Measurements from ENCODE around the gene SDC1. TPM values are rescaled to one million over a fixed set of nuclear protein-coding genes. Genes with fewer than 3 reads are reported as not detected.

SDC1 gene
- total RNA-seq, 1 donor from 2014 or later = 74.3 TPM

GRCh38 chr2:20194097-20195015, 30.6 kb downstream of the SDC1 start:
- Histone ChIP-seq H3K9ac (ENCODE audit: low read length) (no peak overlapping the region), H2AFZ (ENCODE audit: low read depth, low read length) (no peak overlapping the region), H3K9me3 (ENCODE audit: insufficient read depth, low read depth, low read length) (no peaks in the 10 kb centered on the region), H3K79me2 (ENCODE audit: insufficient read depth, low read length) (no peaks in the 10 kb centered on the region), H3K4me1 (ENCODE audit: insufficient read depth, low read length) (no peaks in the 10 kb centered on the region), H3K4me2 (ENCODE audit: low read length) (no peak overlapping the region), H3K27me3 (ENCODE audit: insufficient read depth, low read length) (no peaks in the 10 kb centered on the region), H3K27ac (ENCODE audit: low read depth, low read length) (no peak overlapping the region), H4K20me1 (ENCODE audit: insufficient read depth, low read length) (no peaks in the 10 kb centered on the region), H3K4me3 (ENCODE audit: insufficient read depth, low read depth, low read length) (no peak overlapping the region), H3K36me3 (ENCODE audit: insufficient read depth, low read length) (no peaks in the 10 kb centered on the region)
- Mint-ChIP-seq H3K27me3 (ENCODE audit: low read depth, unreplicated experiment) (peaks cover 14% of the 10 kb centered on the region), H3K9me3 (ENCODE audit: unreplicated experiment) (no peaks in the 10 kb centered on the region), H3K4me1 (ENCODE audit: low read depth, unreplicated experiment) (peaks cover 10% of the 10 kb centered on the region), H3K4me3 (ENCODE audit: unreplicated experiment) (no peak overlapping the region), H3K36me3 (ENCODE audit: low read depth, unreplicated experiment) (peaks cover 2% of the 10 kb centered on the region), H3K27ac (ENCODE audit: unreplicated experiment) (no peak overlapping the region)
- FAIRE-seq (no peak), DNase-seq (ENCODE audit: low read depth) (no peak)
- TF ChIP-seq CTCF (IDR thresholded peaks at IDR 0.05; ENCODE audit: insufficient read depth, low read depth, low read length) (no peak), EZH2 (IDR thresholded peaks at IDR 0.05; ENCODE audit: insufficient read depth, low read length) (no peak)

GRCh38 chr2:20193185-20193584, 31.7 kb downstream of the SDC1 start:
- Mint-ChIP-seq H3K9me3 (ENCODE audit: unreplicated experiment) (no peaks in the 10 kb centered on the region), H3K4me1 (ENCODE audit: low read depth, unreplicated experiment) (peaks cover 10% of the 10 kb centered on the region), H3K36me3 (ENCODE audit: low read depth, unreplicated experiment) (peaks cover 2% of the 10 kb centered on the region), H3K27ac (ENCODE audit: unreplicated experiment) (no peak overlapping the region), H3K27me3 (ENCODE audit: low read depth, unreplicated experiment) (peaks cover 7% of the 10 kb centered on the region), H3K4me3 (ENCODE audit: unreplicated experiment) (no peak overlapping the region)
- H3K9ac ChIP-seq (ENCODE audit: low read length) = no peak overlapping the region
- no peak overlapping the region for H2AFZ ChIP-seq (ENCODE audit: low read depth, low read length)
- no peak for DNase-seq (ENCODE audit: low read depth)
- no peak overlapping the region for H3K4me2 ChIP-seq (ENCODE audit: low read length)
- FAIRE-seq = peak; percentile 50
- TF ChIP-seq EZH2 (IDR thresholded peaks at IDR 0.05; ENCODE audit: insufficient read depth, low read length) = no peak
- TF ChIP-seq CTCF (IDR thresholded peaks at IDR 0.05; ENCODE audit: insufficient read depth, low read depth, low read length) = no peak
- H3K36me3 ChIP-seq (ENCODE audit: insufficient read depth, low read length) = no peaks in the 10 kb centered on the region
- no peaks in the 10 kb centered on the region for H3K79me2 ChIP-seq (ENCODE audit: insufficient read depth, low read length)
- no peaks in the 10 kb centered on the region for H3K9me3 ChIP-seq (ENCODE audit: insufficient read depth, low read depth, low read length)
- no peak overlapping the region for H3K4me3 ChIP-seq (ENCODE audit: insufficient read depth, low read depth, low read length)
- H4K20me1 ChIP-seq (ENCODE audit: insufficient read depth, low read length) = no peaks in the 10 kb centered on the region
- H3K4me1 ChIP-seq (ENCODE audit: insufficient read depth, low read length) = no peaks in the 10 kb centered on the region
- H3K27me3 ChIP-seq (ENCODE audit: insufficient read depth, low read length) = no peaks in the 10 kb centered on the region
- H3K27ac ChIP-seq (ENCODE audit: low read depth, low read length) = no peak overlapping the region

GRCh38 chr2:20192781-20193180, 32.1 kb downstream of the SDC1 start:
- Mint-ChIP-seq H3K9me3 (ENCODE audit: unreplicated experiment) (no peaks in the 10 kb centered on the region), H3K36me3 (ENCODE audit: low read depth, unreplicated experiment) (peaks cover 2% of the 10 kb centered on the region), H3K4me1 (ENCODE audit: low read depth, unreplicated experiment) (peaks cover 10% of the 10 kb centered on the region), H3K4me3 (ENCODE audit: unreplicated experiment) (no peak overlapping the region), H3K27ac (ENCODE audit: unreplicated experiment) (no peak overlapping the region), H3K27me3 (ENCODE audit: low read depth, unreplicated experiment) (peaks cover 4% of the 10 kb centered on the region)
- no peak overlapping the region for H2AFZ ChIP-seq (ENCODE audit: low read depth, low read length)
- no peaks in the 10 kb centered on the region for H3K27me3 ChIP-seq (ENCODE audit: insufficient read depth, low read length)
- no peaks in the 10 kb centered on the region for H3K9me3 ChIP-seq (ENCODE audit: insufficient read depth, low read depth, low read length)
- DNase-seq (ENCODE audit: low read depth) (no peak), FAIRE-seq (no peak)
- H3K79me2 ChIP-seq (ENCODE audit: insufficient read depth, low read length) = no peaks in the 10 kb centered on the region
- no peak overlapping the region for H3K4me3 ChIP-seq (ENCODE audit: insufficient read depth, low read depth, low read length)
- H4K20me1 ChIP-seq (ENCODE audit: insufficient read depth, low read length) = no peaks in the 10 kb centered on the region
- no peak overlapping the region for H3K27ac ChIP-seq (ENCODE audit: low read depth, low read length)
- TF ChIP-seq EZH2 (IDR thresholded peaks at IDR 0.05; ENCODE audit: insufficient read depth, low read length) (no peak), CTCF (IDR thresholded peaks at IDR 0.05; ENCODE audit: insufficient read depth, low read depth, low read length) (no peak)
- H3K9ac ChIP-seq (ENCODE audit: low read length) = no peak overlapping the region
- no peaks in the 10 kb centered on the region for H3K36me3 ChIP-seq (ENCODE audit: insufficient read depth, low read length)
- no peak overlapping the region for H3K4me2 ChIP-seq (ENCODE audit: low read length)
- no peaks in the 10 kb centered on the region for H3K4me1 ChIP-seq (ENCODE audit: insufficient read depth, low read length)

Measured in astrocyte (in vitro differentiated cells and primary cell).